ENCODE results near the gene GOLGA8N.
A peak's percentile ranks its signal among the peaks of the same experiment; 100 is the strongest.
"Not testable (repeated sequence)": the region's sequence is repeated elsewhere in the genome, so short reads cannot be mapped to it uniquely, and the experiment has no call there.

GOLGA8N gene

DNA sequence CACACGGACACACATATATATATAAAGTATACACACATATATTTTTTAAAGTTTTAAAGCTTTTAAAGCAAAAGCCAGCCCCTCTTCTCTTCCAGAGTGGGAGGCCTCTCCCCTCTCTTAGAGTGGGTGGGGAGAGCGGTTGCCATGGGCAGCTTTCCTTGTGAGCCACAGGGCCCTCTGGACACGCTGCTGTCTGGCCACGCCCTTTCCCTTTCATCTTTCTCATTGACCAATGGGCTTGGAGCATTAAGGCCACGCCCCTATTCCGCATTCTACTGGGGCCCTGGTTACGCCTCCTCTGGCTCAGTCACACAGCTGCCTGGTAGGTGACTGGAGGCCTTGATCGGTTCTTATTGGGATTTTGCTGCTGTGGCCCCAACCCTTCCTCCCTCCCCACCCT lies at the start of gene GOLGA8N:
Gene GOLGA8N (plus strand): TSS at position 306 of the 400 bp plus-strand sequence.
- not testable (repeated sequence) for DNase-seq

DNA sequence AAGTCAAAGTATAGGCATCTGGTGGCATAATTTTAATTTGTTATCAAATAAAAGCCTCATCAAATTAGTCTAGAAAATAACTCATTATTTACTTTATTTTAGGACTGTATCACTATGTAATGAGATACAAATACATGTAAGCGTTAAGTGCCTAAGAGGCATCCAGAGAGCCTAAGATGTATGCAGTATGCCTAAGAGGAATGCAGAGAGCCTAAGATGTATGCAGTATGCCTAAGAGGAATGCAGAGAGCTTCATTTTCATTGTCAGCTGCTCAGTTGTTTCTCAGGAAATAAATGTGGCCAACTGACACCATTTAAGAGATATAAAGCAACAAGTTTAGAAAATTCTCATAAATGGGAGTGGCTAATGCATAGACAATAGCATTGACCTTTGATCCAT lies 49.8 kb upstream of the GOLGA8N start:
- DNase-seq: not testable (repeated sequence)

DNA sequence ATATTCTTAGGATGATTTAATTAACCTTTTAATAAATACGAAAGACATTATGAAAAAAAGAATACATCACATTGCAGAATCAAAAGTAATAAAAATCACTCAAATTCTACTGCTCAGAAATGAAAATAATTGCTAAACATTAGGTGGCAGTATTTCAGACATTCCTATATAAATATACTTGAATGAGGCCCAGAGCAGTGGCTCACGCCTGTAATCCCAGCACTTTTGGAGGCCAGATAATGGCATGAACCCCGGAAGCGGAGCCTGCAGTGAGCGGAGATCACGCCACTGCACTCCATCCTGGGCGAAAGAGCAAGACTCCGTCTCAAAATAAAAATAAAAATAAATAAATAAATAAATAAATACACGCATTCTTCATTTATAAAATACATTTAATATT lies 48.1 kb upstream of the GOLGA8N start:
- DNase-seq: not testable (repeated sequence)

DNA sequence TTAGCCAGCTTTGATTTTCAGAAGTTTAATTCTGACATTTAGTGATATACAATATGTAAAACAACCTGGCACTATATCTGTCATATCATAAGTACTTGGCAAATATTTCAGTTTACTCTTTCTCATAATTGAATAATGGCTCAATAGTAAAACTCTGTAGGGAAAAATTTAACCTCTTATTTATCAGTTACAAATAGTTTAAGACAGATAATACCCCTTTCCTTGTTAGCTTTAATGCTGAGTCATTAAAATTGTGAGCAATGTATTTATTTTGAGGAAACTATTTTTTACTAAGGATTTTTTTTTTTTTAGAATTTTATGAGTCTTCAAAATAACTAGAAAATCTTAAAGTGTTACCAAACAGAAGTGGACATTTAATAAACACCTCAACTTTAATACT lies 38.7 kb upstream of the GOLGA8N start:
- not testable (repeated sequence) for DNase-seq

DNA sequence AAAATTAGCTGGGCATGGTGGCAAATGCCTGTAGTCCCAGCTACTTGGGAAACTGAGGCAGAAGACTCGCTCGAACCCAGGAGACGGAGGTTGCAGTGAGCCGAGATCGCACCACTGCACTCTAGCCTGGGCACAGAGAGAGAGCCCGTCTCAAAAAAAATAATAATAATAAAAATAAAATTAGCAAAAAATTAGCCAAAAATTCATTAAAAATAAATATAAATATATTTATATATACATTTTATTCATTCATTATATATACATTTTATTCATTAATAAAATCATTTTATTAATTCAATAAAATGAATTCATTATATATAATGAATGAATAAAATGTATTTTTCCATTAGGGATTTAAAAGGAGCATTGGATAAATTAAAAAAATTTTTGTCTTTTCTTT lies 31.1 kb upstream of the GOLGA8N start:
- DNase-seq: not testable (repeated sequence)

DNA sequence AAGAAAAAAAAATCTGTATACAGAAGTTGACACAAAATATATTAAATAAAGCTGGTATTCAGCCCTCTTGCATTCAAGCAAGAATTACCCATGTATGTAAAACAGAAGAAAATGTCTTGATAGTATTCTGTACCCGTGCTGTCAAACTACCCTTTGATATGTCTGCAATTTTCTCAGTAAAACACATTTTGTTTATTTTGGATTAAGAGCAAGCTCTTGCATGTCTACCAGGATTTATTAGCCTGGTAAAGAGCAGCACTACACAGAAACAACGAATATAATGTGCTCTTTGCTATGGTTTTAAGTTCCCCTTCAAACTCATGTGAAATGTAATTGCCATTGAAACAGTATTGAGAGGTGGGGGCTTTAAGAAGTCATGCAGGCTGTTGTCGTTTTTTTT lies 24.3 kb upstream of the GOLGA8N start:
- DNase-seq: not testable (repeated sequence)

DNA sequence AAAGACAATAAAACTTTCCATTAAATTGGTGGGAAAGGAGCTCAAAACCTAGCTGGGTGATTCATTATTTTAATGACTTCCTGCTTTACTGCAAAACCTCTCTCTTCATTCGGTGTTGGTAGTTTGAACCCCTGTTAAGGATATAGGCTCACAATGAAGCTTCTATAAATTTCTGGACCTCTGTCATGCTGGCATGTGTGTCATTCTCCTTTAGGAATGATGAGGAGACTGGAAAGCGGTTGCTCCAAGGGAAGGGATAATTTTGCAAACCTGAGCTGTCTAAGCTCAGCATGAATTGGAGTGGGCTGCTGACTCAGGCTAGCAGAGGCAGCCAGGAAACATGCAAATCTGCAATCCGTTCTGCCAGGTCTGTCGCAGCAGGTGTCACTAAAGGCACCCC lies 14.8 kb upstream of the GOLGA8N start:
- not testable (repeated sequence) for DNase-seq

DNA sequence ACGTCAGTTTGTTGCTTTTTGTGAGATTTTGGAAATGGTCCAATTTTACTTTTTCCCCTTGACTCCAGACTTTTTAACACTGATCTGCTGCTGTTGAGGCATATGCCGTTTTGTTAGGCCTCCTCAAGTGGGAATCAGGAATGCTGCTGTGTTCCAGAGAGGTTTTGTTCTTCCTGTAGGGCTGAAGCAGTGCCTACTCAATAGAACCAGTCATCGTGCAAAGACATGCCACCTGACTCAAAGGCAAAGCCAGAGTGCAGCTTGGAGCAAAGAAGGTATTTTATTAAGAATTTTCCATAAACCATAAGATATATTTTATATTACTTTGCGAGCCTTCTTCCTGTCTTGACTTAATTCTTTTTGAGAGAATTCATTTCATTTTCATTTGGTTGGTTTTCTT lies 7.4 kb upstream of the GOLGA8N start:
- not testable (repeated sequence) for DNase-seq

DNA sequence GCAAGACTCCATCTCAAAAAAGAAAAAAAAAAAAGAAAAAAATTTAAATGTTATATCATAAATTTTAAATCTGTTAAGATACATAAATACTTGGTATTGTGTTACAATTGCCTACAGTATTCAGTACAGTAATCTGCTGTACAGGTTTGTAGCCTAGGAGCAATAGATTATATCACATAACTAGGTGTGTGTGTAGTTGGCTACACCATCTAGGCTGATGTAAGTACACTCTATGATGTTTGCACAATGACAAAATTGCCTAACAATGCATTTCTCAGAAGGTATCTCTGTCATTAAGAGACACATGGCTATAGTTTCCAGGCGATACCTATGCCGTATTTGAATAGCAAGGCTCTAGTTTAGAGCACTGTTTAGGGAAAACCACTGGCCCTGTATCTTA lies 16.3 kb downstream of the GOLGA8N start:
- not testable (repeated sequence) for DNase-seq

DNA sequence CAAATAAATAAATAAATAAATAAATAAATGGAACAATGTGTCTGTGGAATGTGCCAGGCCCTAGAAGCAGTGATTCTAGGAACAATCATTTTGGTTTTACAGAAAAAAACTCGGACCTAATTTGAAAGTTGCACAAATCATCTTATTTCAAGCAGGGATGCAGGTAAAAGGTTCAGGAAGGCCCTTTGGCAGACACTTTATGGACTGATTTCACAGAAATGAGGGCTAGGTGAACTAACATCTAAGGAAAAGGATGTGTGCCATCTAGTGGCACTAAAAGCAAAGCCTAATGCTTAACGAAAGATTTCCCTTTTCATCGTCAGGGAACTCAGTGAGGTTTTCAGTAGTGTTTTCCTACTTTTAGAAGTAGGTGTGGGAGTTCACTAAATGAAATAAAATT lies 17.5 kb downstream of the GOLGA8N start:
- DNase-seq: peak; percentile 20

DNA sequence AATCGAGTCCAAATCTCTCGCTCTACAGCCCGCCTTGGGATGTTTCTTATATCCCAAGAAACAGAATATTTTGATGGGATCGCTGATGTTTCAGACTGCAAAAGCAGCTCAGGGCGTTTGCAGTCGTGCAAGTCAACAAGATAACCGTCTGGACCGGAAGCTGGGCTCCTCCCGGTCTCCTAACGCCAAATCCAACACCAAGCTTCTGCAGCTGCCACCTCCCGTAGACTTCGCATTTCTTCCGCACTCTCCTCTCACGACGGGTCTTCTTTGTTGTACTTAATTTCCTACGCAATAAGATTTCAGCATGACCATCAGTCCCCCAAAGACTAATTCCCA lies 21.4 kb downstream of the GOLGA8N start:
- DNase-seq: not testable (repeated sequence)

DNA sequence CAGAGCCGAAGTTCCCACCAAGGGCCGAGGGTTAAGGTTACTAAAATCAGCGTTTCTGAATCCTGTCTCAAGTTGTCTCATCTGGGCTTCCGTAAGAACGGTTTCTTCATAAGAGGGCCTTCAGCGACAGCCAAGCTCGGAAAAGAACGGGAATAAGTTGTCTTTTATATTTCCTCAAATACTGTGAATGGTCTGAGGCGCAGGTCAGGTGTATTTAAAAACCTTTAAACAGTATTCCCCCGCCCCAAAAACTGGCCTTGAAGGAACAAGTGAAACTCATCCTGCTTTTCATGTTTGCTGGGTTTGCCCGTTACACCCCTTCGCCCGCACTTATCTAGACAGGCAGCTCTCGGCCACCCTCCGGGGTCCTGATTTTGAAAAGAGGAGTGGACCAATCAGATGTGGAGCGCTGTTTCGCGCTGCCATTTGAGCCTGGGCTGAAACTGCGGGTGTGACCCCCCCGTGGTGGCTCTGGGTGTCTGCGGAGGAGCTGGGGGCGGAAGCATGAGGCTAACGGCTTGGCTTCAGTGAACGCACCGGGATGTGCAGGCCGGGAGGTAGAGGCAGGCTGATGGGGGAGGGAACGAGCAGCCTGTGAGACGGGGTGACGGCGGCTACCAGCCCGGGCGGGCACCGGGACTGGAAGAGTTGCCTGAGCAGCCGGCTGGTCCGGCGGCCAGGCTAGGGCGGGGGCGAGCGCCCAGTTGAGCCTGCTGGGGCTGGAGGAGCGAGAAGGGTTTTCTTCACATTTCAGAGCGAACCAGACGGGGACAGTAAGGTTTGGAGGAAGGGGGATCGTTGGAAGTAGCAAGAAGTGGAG lies 22.0 kb downstream of the GOLGA8N start, which contains the start of gene ARHGAP11A:
Gene ARHGAP11A (plus strand): TSS at position 454 of the 820 bp plus-strand sequence. CDS start 708 bp downstream, outside the sequence.
- peak; percentile 96 for DNase-seq

DNA sequence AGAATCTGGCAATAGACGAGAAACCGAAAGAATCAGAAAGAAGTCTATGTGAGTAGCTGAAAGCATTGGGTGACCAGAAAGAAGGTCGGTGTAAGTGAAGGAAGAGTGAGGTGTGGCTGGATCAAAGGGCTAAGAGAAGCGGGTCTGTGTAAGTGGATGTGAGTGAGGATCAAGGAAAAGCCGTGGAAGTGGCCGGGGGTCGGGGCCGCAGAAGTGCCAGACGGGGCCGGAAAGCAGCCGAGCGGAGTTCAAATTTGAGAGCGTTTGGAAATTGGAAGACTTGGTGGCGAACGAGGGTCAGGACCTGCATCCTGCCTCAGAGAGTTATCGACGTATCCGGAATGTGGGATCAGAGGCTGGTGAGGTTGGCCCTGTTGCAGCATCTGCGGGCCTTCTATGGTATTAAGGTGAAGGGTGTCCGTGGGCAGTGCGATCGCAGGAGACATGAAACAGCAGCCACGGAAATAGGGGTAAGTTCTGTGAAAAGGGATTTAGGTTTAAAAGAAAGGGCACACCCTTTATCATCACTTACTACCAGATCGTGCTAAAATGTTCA lies 22.7 kb downstream of the GOLGA8N start:
- not testable (repeated sequence) for DNase-seq

DNA sequence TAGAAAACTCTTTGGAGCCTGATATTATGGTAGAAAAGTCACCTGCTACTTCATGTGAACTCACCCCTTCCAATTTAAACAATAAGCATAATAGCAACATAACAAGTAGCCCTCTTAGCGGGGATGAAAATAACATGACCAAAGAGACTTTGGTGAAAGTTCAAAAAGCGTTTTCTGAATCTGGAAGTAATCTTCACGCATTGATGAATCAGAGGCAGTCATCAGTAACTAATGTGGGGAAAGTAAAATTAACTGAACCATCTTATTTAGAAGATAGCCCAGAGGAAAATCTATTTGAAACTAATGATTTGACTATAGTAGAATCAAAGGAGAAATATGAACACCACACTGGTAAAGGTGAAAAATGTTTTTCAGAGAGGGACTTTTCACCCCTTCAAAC lies 43.2 kb downstream of the GOLGA8N start:
- DNase-seq: no peak

DNA sequence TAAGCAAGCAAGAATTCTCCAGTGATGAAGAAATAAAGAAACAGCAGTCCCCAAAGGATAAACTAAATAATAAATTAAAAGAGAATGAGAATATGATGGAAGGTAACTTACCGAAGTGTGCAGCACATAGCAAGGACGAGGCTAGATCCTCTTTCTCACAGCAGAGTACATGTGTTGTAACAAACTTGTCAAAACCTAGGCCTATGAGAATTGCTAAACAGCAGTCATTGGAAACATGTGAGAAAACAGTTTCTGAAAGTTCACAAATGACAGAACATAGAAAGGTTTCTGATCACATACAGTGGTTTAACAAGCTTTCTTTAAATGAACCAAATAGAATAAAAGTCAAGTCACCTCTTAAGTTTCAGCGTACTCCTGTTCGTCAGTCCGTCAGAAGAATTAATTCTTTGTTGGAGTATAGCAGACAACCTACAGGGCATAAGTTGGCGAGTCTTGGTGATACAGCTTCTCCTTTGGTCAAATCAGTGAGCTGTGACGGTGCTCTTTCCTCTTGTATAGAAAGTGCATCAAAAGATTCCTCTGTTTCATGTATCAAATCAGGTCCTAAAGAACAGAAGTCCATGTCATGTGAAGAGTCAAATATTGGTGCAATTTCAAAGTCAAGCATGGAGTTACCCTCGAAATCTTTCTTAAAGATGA lies 43.8 kb downstream of the GOLGA8N start:
- no peak for DNase-seq

DNA sequence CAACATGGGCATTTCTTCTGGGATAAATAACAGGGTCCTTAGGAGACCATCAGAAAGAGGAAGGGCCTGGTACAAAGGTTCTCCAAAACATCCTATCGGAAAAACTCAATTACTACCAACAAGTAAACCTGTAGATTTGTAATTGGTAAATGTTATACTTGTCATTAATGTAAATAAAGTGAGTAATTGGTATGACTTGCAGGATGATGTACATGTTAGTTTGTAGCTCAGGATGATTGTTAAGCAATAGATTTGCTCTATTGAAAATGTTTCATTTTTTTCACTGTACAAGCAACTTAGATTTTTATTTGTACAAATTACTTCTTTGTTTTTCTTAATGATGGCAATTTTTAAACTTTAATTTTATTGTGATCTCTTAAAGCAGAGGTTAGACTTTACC lies 44.4 kb downstream of the GOLGA8N start:
- no peak for DNase-seq

DNA sequence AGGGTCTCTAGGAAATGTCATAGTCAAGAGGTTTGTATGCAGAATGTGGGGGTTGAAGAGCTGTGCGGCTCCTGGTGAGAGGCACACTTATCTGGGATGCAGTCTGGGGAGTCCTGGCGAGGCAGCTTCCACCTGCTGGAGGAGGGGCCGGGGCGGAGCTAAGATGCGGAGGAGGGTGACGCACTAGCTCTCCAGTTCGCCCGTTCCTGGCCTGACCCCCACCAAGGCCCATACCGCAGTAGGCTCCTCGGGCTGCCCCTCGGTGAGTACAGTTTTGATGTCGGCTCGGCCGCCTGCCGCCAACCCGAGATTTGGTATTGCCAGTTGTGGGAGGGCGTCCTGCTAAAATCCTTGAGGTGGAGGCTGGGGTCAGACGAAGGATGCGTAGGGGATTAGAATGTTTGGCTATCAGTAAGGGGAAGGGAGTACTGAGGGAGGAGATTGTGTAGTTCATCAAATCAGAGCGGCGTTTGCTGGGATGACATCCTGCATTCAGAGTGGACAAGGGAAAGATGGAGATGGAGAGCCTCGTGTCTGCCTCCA lies 48.3 kb downstream of the GOLGA8N start, which contains the start of gene SCG5:
Gene SCG5 (plus strand): TSS at position 194 of the 543 bp plus-strand sequence. CDS start 1,883 bp downstream, outside the sequence.
- peak; percentile 14 for DNase-seq

DNA sequence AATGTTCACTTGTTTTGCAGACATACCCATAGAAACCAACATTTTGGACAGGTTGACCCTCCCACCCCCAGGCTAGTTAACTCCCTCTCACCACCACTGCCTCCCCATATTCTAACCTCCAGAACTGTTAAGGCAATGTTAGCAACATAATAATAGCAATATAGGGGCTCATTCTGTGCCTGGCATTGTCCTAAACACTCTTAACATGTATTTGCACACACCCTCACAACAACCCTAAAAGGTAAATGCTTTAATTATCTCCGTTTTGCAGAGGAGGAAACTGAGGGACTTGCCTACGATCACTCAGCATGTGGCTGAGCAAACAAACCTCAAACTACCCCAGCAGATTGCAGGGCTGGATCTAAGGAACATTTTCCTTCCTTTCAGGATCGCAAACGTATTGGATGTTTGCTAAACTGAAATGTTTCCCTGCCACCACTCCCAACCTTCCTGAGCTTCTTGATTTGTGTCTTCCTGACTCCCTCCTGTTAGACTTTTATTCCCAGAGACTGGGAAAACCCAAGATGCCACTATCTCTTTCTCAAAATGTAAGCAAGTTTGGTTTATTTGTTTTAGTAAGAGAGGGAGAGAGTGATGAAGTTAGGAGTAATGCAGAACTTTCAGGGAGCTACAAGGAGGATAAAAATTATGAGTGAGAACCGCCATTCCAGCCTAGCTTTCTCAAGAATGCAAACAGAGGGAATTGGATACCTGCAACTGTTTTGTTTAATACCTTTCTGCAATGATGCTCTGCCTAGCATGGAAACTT lies 49.6 kb downstream of the GOLGA8N start:
- DNase-seq: no peak

DNA sequence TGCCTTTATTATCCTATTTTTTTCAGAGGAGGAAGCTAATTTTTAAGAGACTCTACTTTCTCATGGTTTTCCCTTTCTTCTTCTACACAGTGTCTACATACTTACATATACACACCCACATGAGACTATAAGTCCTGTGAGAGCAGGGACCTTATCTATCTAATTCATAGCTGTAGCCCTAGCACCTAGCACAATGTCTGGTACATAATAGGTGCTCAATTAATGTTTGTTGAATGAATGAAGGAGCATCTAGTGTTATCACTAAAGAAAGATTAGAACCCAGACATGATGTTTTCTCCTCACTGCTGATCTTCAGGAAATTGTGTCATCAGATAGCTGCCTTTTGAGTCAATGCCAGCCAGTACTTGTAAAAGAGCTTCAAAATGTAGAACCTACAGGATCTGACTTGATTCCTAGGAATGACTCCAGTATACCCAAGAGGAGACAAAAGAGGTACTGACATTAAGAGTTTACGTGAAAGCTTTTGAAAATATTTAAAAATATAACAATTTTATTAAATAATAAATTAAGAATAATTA lies 50.7 kb downstream of the GOLGA8N start:
- peak; percentile 42 for DNase-seq

DNA sequence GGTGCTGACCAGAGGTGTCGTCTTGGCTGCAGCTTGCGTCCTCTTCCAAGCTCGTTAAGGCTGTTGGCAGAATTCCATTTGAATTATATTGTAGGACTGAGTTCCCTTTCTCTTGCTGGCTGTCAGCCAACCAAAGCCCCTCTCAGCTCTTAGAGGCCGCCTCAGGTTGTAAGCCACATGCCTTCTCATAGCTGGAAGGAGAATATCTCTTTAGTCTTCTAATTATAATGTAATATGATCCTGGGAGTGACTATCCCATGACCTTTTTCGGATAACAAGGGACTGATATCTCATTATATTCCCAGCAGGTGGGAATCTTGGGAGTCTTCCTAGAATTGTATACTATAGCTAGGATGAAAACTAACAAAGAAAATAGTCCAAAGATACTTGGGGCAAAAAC lies 53.0 kb downstream of the GOLGA8N start:
- no peak for DNase-seq

DNA sequence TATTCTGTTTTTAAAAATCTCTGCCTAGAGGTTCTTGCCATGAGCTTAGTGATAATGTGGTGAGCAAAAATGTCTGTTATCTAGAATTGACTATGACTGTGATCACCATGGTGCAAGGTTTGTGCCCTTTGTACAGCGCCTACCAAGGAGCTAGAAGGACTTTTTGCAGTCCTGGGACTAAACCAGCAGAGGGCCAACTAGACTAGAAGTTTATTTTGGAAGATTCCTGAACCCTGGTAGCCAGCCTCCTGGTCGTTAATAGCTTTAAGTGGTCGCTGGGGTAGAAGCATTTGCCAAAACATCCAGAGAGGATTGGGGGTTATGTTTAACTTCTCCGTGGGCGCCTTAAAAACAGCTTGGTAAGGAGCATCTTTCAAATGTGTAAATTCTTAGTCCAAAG lies 56.1 kb downstream of the GOLGA8N start:
- DNase-seq: peak; percentile 41

DNA sequence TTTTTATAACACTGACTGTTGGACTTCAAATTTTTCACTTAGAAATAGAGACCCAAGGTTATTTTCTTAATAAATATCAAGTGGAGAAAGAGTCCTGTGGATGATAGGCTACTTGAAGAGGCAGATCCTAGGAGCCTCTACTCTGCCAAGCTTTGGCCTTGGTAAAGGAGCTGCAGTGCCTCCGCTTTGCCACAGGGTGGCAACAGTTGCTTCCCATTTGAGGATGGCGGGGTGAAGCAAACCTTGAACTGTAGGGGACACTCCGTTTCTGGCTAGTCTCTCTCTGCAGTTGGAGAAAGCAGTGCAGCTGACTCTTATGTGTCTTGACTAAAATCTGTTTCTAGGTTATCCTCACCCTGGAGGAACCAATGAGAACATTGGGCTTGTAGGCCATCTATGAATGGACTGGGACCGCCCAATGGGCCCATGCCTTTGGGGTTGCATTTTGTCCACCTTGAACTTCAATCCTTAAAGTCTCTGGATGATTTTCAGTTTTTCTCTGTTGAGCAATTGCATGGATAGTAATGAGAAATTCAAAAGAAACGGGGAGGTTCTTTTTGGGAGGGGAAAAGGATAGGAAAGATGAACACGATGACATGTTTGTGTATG lies 58.1 kb downstream of the GOLGA8N start:
- peak; percentile 78 for DNase-seq
